Activated naive CD8-positive, alpha-beta T cell treated with anti-CD3 and anti-CD28 coated beads, Interleukin-2, amount 50 U/mL, for 16 hours (primary cell): ENCODE measurements around the gene SKIDA1.

Experiments used
- DNase-seq: peaks from one replicate; pipeline ENCODE4 v3.0.0-alpha.2; 2020; ENCODE audit warnings: low read depth, low spot score

Gene SKIDA1

DNA sequence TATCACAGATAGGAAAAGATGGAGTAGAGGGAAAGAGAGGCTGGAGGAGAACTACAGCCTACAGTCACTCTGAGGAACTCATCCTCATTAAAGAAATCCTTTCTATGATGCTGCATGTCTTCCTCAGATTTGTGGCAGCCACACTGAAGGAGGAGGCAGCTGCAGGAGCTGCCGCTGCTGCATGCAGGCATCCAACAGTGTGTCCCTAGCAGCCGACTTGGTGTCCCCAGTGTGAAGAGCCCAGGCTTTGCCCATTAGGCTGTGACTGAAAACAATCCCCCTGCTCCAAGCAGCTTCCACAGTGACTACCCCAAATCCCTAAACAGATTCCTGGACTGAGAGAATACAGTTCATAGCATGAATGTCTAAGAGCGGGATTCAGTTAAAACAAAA lies 23.1 kb downstream of the SKIDA1 start:
- no peak for DNase-seq

DNA sequence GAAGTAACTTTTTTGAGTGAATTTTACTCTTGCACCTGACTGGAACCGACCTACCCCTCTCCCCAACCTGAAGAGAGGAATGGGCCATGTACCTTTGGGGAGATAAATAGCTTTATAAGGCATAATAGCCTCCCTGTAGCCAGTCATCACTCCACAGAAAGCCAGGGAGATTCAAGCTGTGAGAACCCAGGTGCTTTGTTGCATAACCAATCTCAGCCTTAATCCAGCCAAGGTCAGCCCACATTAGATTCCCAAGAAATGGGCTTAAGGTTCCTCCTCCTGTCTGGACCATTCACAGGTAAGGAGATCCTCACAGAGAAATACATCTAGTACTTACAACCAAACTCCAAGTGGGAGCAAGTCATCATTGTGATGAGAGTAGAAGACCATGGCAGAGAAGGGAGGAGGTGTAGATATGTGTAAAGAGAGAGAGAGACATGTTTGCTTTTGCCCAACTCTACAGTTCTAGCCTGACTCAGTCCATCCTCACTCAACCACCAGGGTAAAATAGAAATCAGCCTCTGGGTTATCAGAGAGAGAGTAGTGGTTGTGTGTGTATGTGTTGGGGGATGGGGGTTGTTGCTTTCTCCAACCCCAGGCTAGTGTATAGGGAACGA lies 23.6 kb downstream of the SKIDA1 start:
- no peak for DNase-seq

DNA sequence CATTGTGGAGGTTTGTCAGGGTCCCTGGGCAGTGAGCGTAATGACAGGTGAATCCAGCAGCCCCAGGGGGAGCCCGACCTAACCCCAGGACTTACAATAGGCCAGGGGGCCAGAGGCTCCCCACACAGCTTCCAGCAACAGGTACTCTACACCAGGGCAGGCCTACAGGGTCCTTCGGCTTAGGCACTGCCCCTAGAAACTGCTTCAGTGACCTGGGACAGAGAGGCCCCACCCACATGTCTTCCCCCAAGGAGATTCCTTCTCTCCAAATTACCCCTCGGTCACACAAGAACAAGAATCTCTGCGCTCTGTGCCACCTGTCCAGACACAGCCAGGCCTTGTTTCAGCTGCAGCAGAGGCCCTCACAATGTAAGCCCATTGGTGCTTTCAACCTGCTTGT lies 24.4 kb downstream of the SKIDA1 start:
- DNase-seq = no peak

DNA sequence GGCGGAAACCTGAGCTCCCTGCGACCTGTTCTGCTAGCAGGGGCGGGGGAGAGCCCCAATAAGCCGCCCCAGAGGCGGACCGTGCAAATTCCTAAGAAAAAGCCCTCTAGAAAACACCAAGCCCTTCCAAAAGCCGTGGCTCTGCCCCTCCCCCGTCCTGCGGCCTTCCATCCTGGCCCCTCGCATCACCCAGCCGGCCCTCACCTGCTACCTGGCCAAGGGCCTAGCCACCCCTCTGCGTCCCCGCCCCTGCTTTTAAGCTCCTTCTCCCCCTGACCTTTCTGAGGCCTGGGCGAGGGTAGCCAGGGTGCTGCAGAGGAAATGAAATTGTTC lies 24.9 kb downstream of the SKIDA1 start:
- no peak for DNase-seq

DNA sequence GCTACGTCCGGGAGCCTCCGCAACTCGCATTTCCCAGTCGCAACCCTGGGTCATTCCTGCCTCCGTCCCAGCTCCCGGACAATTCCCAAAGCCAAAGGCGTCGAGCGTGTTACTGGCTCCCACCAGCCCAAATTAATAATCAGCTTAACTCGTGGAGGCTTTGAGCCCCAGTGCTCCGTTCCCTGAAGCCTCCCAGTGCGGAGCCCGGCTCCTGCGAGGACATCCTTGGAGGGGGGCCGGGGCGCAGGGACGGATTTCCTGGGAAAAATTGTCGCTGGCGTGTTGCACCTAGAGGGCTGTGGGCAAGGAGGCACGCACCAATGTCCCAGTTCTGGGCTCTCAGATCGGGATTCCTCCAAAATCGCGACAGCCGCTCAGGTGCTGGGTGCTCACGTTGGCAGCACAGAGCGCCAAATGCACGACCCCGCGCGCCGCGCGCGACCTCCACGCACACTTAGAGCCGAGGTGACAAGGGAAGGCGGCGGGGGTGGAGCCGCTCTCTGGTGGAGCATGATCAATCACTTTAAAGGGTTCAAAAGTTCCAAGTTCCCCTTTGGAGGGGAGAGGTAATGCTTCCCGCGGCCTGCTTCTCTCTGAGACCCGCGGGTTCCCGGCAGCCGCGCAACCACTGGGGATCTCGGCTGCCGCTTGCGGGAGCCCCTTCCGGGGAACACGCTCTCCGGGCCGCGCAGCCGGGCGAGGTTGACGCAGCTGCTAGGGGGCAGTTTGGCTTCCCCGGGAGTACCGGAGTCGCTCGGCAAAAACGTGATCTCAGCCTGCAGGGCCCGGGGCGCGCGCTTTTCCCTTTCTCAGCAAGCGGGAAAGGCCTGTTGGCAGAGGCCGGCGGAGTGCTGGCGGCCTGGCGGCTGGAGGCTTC lies 25.5 kb downstream of the SKIDA1 start:
- DNase-seq = no peak

GRCh38 chr10:21498986-21499385 lies 26.5 kb downstream of the SKIDA1 start:
- no peak for DNase-seq

DNA sequence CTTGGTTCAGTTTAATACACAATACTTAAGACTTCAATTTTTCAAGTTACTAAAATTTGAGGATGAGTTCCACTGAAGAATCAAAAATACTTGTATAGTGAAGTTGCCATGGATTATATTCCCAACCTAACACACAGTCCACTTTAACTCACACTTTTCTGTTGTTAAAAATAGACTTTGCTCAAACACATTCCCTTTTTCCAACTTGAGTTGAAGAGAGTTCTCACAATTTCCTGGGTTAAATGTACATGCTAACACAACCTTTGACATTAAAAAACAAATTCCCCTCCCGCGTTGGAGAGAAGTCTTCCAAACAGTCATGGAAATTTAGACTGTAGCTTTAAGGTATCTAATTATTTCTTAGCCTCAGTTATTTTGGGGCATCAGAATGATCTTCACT lies 27.1 kb downstream of the SKIDA1 start:
- DNase-seq = no peak

- DNase-seq = no peak
Observed at GRCh38 chr10:21497177-21497807, 28.2 kb downstream of the SKIDA1 start.

- DNase-seq = no peak
Observed at GRCh38 chr10:21496343-21497176, 28.9 kb downstream of the SKIDA1 start.

DNA sequence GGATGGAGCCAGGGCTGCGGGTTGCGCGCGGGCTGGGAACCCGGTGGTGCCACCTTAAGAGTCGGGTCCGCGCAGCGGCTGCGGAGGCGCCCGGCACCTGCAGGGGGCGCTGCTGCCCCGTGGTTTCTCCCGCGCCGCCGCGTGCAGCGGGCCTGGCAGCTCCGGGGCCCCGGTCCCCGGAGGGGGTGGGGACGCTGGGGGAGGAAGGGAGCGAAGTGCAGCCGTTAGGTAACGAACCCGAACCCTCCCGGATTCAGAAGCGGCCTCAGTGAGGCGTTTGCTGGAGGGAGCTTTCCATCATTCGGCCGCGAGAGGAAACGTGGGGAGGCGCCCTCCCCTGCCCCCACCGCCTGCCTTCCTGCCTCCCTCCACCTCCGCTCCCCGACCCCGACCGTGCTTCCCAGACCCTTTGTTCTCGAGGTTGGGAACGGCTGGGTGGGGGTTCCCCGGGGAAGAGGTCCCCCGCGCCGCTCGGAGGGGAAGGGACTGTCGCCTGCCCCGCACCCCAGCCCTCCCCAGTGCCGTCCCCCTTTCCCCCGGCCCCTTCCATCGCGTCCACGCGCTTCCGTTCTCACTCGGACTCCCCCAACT lies 29.6 kb downstream of the SKIDA1 start:
- DNase-seq = peak; percentile 78

DNA sequence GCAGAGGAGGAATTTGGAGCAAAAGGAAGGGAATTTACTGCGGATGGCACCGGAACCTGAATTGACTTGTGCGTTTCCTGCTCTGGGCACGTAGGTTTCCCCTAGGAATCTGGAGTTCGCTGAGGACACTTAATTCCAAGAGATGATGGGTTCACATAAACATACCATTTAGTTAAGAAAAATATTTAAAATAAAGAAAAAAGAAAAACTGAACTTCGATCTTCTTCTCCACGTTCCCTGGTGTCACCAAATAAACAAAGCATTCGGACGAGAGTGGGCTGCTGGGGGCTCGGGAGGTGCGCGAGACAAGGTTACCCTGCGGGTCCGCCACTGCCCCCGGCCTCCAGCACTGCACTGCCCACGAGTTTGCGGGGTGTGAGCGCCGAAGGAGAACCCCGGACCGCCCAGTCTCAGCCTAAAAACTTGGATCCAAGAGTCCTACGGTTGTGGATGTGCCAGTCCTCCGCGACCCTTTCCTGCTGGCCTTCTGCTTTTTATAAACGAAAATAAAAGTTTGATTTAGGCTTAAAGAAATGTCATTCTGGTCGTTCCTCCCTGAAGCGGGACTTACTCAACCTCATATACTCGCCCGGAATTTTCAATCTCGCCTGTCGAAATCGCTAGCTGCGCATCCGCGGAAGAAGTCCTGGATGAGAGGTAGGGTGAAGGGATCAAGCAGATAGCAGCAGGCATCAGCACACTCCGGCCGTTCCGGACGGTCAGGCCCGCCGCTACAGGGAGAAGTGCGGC lies 30.3 kb downstream of the SKIDA1 start:
- no peak for DNase-seq

- no peak for DNase-seq
Observed at GRCh38 chr10:21494191-21495001, 31.1 kb downstream of the SKIDA1 start.

DNA sequence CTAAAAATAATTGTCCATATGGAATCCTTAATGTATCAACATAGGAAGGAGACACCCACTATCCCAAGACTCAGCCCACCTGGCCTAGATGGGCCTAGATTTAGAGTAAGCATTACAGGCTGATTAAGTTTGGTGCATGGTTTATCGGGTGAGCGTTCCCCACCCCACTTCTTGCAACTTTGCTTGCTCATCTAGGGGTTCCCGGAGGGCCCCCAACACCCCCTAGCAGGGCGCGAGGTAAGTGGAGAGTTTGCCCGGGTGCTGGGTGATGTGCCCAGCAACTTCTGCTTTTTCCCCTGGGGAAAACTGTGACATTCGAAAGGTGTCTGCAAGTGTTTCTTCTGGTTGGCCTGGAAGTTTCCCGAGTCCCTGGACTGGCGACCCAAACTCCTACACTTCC lies 31.7 kb downstream of the SKIDA1 start:
- no peak for DNase-seq

DNA sequence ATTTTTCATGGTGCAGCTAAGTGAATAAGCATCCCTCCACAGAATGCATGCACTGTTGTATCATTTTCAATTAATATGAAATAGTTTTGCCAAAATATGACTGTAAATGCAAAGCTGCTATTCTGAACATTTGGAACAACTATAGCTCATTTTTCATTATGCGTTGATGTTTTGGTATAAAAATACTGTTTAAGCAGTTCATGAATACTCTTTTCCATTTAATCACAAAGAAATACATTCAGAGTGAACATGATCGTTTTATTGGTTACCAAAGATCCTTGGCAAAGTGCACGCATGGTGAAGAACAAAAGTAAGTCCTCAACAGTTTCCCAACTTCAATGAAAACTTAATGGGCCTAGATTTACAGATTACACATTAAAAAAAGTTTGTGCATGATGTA lies 33.1 kb downstream of the SKIDA1 start:
- DNase-seq = no peak

DNA sequence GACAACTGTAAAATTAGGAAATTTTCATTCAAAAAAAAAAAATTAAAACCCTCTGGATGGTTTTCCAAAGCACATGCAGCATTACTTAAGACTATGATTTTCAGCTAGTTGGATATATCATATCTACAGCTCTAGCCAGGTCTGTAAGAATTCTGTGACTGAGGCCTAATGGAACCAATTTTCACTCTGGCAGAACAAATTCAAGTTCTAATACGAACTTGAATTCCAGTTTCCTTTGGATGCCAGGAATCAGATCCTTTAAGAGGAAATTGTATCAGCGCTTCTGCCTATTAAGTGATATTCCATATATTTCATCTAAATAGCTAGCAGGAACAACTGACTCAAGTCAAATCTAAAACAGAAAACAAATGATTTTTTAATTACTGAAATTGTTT lies 34.8 kb downstream of the SKIDA1 start:
- DNase-seq = no peak

GRCh38 chr10:21490028-21490710 lies 35.3 kb downstream of the SKIDA1 start:
- no peak for DNase-seq

- DNase-seq = no peak
Observed at GRCh38 chr10:21488957-21489446, 36.5 kb downstream of the SKIDA1 start.

- no peak for DNase-seq
Observed at GRCh38 chr10:21488246-21488956, 37.1 kb downstream of the SKIDA1 start.
